Left ventricle myocardium inferior (tissue), 1 donor: ENCODE results near the gene WNT4. TPM values are rescaled to one million over a fixed set of nuclear protein-coding genes. Genes with fewer than 3 reads are reported as not detected.

Source experiments
- DNase-seq: peaks from one replicate; pipeline ENCODE4 v3.0.0-alpha.2; 2020
- H3K27ac ChIP-seq: fragments of 200-600 bp; replicated peaks from 2 replicates; pipeline ENCODE4 v1.8.0; 2021
- H3K27me3 ChIP-seq: fragments of 200-600 bp; 2 replicates; pipeline ENCODE4 v1.8.0; 2021; ENCODE audit warnings: low read depth
- H3K36me3 ChIP-seq: fragments of 200-600 bp; 2 replicates; pipeline ENCODE4 v1.8.0; 2021
- H3K4me1 ChIP-seq: fragments of 200-600 bp; 2 replicates; pipeline ENCODE4 v1.8.0; 2021
- H3K4me3 ChIP-seq: fragments of 200-600 bp; 2 replicates; pipeline ENCODE4 v1.8.0; 2021; ENCODE audit warnings: mild to moderate bottlenecking, moderate library complexity
- H3K9me3 ChIP-seq: fragments of 200-600 bp; replicated peaks from 2 replicates; pipeline ENCODE4 v1.8.0; 2021
- intact Hi-C: fragments of 100-400 bp; cut with micrococcal nuclease; formaldehyde crosslinking; loops from one replicate; pipeline ENCODE4 v1.11.0; 2022
- total RNA-seq: library from RNA; stranded (reverse); fragmentation: NEBNext Ultra II Directional; extraction: Animal tissue kit (Norgen Biotek cat#: 25700); gene quantifications from one replicate; pipeline ENCODE4 v1.2.1, GENCODE V29; 2021
- TF ChIP-seq, protein P1 (sequence below): fragments of 200-600 bp; IDR thresholded peaks from 2 replicates; pipeline ENCODE4 v1.8.0; 2021; ENCODE audit warnings: antibody characterized with exemption, mild to moderate bottlenecking, borderline replicate concordance
- donor health status: DM: no; HTN: yes; CAD: no; lungs with severe emphysema.

Gene WNT4
- total RNA-seq, 1 donor from 2014 or later, result not detected

DNA sequence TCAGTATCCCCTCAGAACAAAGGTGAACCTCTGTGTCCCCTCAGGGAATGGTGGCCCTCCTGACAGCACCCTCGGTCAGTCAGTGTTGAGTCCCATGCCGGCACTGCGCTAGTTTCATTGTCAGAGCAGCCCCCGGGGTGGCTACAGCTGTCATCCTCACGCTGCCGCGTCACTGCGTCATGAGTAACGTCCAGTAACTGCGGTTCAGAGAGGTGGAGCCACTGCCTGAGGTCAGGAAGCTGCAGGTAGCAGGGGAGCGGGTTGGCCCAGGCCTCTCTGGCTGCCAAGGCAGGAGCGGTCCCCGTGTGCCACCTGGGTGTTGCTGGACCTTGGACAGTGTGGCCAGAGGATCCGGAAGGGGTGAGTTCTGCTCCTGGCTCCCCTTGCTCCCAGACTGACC lies 20.2 kb upstream of the WNT4 start:
- intact Hi-C loops, result no loop called here
- H3K4me1 ChIP-seq, result peaks cover 7% of the 10 kb centered on the region
- H3K4me3 ChIP-seq, result no peak overlapping the region
- H3K9me3 ChIP-seq, result no peaks in the 10 kb centered on the region
- DNase-seq, result no peak
- TF ChIP-seq, protein P1, sequence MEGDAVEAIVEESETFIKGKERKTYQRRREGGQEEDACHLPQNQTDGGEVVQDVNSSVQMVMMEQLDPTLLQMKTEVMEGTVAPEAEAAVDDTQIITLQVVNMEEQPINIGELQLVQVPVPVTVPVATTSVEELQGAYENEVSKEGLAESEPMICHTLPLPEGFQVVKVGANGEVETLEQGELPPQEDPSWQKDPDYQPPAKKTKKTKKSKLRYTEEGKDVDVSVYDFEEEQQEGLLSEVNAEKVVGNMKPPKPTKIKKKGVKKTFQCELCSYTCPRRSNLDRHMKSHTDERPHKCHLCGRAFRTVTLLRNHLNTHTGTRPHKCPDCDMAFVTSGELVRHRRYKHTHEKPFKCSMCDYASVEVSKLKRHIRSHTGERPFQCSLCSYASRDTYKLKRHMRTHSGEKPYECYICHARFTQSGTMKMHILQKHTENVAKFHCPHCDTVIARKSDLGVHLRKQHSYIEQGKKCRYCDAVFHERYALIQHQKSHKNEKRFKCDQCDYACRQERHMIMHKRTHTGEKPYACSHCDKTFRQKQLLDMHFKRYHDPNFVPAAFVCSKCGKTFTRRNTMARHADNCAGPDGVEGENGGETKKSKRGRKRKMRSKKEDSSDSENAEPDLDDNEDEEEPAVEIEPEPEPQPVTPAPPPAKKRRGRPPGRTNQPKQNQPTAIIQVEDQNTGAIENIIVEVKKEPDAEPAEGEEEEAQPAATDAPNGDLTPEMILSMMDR, result no peak
- H3K27ac ChIP-seq, result no peak overlapping the region
- no peaks in the 10 kb centered on the region for H3K36me3 ChIP-seq
- peaks cover 3% of the 10 kb centered on the region for H3K27me3 ChIP-seq

DNA sequence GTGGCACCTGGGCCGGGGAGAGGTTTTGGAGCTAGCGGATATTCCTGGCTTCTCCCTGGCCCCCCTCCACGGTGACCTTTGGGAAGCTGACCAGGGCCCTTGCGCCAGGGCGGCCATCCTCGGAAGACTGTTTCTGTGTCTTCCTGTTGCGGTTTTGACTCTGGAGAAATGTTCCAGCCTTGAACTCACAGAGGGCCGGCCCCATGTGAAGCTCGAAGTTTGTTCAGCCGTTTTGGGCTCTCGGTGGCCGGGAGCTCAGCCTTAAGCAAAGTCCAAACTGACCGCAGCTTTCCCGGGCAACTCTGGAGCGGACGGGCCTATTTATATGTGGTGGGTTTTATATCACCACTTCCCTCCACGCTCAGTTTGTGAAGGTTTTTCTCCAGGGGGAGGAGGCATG lies 17.0 kb upstream of the WNT4 start:
- peaks cover 7% of the 10 kb centered on the region for H3K4me1 ChIP-seq
- intact Hi-C loops, result no loop called here

DNA sequence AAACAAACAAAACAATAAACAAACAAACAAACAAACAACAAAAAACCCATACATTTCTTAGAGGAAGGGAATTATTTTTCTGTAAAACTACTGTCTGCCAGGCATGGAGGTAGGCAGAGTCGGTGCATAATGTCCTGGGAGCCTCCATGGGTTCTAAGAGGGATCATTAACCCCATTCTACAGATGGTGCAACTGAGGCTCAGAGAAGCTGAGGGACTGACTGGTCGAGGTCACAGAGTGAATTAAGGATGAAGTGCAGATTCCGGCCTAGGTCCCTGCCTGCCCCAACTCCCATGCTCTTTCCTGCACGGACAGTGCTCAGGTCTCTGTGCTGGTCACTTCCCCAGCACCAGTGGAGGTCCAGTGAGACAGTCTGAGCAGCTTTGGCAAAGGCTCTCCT lies 15.8 kb upstream of the WNT4 start:
- no peaks in the 10 kb centered on the region for H3K4me1 ChIP-seq
- TF ChIP-seq, protein P1, result no peak

More for the DNA sequence above, 17.0 kb upstream of the WNT4 start:
- Histone ChIP-seq H3K36me3 (no peaks in the 10 kb centered on the region), H3K4me3 (no peak overlapping the region), H3K9me3 (no peaks in the 10 kb centered on the region), H3K27ac (no peak overlapping the region), H3K27me3 (peaks cover 31% of the 10 kb centered on the region)
- TF ChIP-seq, protein P1, result no peak
- DNase-seq, result no peak

DNA sequence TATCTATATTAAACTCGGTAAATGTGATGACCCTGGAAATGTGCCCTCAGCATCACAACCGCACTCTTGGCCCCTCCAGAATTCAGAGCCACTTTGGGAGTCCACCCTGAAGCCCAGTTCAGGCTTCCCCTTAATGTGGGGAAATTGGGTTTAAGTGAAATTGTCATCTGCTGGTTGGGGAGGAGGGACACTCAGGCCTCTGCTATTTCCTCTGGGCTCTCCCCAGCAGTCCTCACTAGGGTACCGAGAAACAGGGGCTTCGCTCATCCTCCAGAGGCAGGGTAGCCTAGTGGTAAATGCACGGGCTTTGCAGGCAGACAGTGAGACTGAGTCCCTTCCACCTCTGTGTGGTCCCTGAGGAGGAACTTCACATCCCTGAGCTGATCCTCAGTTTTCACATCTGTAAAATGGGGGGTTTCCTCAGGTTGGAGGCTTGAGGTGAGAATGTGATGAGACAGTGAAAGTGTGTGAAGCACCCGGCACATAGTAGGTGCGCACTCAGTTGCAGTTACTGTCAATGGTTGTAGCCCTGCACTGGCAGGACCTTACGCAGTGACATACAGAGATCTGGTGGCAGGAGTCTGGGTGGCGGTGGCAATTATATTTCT lies 14.6 kb upstream of the WNT4 start:
- Histone ChIP-seq H3K4me1 (no peaks in the 10 kb centered on the region), H3K9me3 (no peaks in the 10 kb centered on the region), H3K27me3 (peaks cover 49% of the 10 kb centered on the region), H3K4me3 (no peak overlapping the region), H3K36me3 (no peaks in the 10 kb centered on the region), H3K27ac (no peak overlapping the region)
- intact Hi-C loops, result no loop called here
- no peak for DNase-seq
- TF ChIP-seq, protein P1, result no peak

More for the DNA sequence above, 15.8 kb upstream of the WNT4 start:
- Histone ChIP-seq H3K27ac (no peak overlapping the region), H3K36me3 (no peaks in the 10 kb centered on the region), H3K9me3 (no peaks in the 10 kb centered on the region), H3K4me3 (no peak overlapping the region), H3K27me3 (peaks cover 43% of the 10 kb centered on the region)
- intact Hi-C loops, result no loop called here
- DNase-seq, result no peak

DNA sequence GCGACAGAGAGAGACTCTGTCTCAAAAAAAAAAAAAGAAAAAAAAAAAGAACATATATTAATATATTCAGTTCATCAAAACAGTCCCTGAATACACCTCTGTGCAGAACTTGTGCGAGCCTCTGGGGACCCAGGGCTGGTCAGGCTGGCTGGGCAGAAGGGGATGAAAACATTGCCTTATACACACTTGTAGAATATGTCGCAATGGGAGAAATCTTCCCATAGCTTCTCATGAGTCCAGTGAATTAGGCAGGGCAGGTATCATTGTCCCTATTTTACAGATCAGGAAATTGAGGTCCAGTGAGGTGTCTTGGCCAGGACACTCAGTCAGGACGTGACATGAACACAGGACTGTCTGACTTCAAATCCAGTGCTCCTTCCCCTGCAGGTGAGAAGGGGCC lies 12.6 kb upstream of the WNT4 start:
- Histone ChIP-seq H3K27me3 (peaks cover 56% of the 10 kb centered on the region), H3K9me3 (no peaks in the 10 kb centered on the region), H3K4me1 (no peaks in the 10 kb centered on the region), H3K27ac (no peak overlapping the region), H3K4me3 (no peak overlapping the region), H3K36me3 (no peaks in the 10 kb centered on the region)
- TF ChIP-seq, protein P1, result no peak
- DNase-seq, result no peak
- intact Hi-C loops, result no loop called here
